SK-N-SH (cell line): ENCODE data around the gene PRKAB2.

ENCODE experiments used
- CTCF ChIP-seq: fragments of 200-600 bp; sonication (generic); IDR thresholded peaks from 2 replicates; pipeline ENCODE4 v1.6.1; 2017; ENCODE audit warnings: antibody characterized with exemption, mild to moderate bottlenecking, moderate library complexity
- EZH2phosphoT487 ChIP-seq: fragments of 200-600 bp; sonication (generic); IDR thresholded peaks from 2 replicates; pipeline ENCODE4 v1.6.1; 2017; ENCODE audit warnings: low read depth, mixed run types, mild to moderate bottlenecking, antibody characterized with exemption, moderate library complexity, borderline replicate concordance
- FOXJ3 ChIP-seq: sonication (generic); formaldehyde crosslinking; IDR thresholded peaks from 2 replicates; pipeline ENCODE4 v1.5.1; 2020; ENCODE audit warnings: mild to moderate bottlenecking, missing genetic modification reagents
- GABPA ChIP-seq: IDR thresholded peaks from 2 replicates; pipeline ENCODE4 v1.4.0; 2012; ENCODE audit warnings: low read depth, mild to moderate bottlenecking
- JUND ChIP-seq: IDR thresholded peaks from 2 replicates; pipeline ENCODE4 v1.4.0; 2012
- MXI1 ChIP-seq: IDR thresholded peaks from 2 replicates; pipeline ENCODE4 v1.6.1; 2012; ENCODE audit warnings: mild to moderate bottlenecking, low read depth, low read length, improper control_type of control experiment
- NFIC ChIP-seq: IDR thresholded peaks from 2 replicates; pipeline ENCODE4 v1.4.0; 2012; ENCODE audit warnings: borderline replicate concordance
- POLR2AphosphoS5 ChIP-seq: IDR thresholded peaks from 2 replicates; pipeline ENCODE4 v1.6.1; 2012; ENCODE audit warnings: low read depth, low read length
- SIN3A ChIP-seq: IDR thresholded peaks from 2 replicates; pipeline ENCODE4 v1.6.1; 2012; ENCODE audit warnings: low read depth, mild to moderate bottlenecking, low read length, moderate library complexity, borderline replicate concordance
- SMC3 ChIP-seq: IDR thresholded peaks from 2 replicates; pipeline ENCODE4 v1.6.1; 2012; ENCODE audit warnings: low read depth, low read length, improper control_type of control experiment
- TAF1 ChIP-seq: IDR thresholded peaks from 2 replicates; pipeline ENCODE4 v1.6.1; 2012; ENCODE audit warnings: low read depth, mild to moderate bottlenecking, low read length, moderate library complexity, borderline replicate concordance
- USF2 ChIP-seq: fragments of 150-350 bp; IDR thresholded peaks from 2 replicates; pipeline ENCODE4 v1.6.1; 2017; ENCODE audit warnings: antibody characterized with exemption, low read length, low read depth, borderline replicate concordance
- TF ChIP-seq, protein P1 (sequence below): IDR thresholded peaks from 2 replicates; pipeline ENCODE4 v1.6.1; 2012; ENCODE audit warnings: mild to moderate bottlenecking, low read depth, low read length, moderate library complexity
- TF ChIP-seq, protein P2 (sequence below): IDR thresholded peaks from 2 replicates; pipeline ENCODE4 v1.4.0; 2012; ENCODE audit warnings: low read depth

DNA sequence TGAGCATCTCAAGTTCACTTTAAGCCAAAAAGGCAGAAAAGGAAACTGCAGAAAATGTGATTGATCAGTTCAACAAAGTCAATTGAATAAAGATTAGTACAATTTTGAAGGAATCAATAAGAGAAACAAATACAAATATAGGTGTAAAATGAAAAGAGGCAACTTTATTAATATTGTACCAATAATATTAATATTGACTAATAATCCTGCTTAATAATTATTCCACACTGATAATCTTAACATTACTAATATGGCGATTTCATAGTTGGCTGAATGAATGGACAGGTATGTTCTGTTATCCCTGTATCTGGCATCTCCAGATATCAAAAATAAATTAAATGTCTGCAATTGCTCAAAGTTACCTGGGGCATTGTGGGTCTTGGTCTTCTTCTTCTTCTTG, 61.8 kb downstream of the PRKAB2 start:
- TF ChIP-seq JUND: no peak
- no peak for TF ChIP-seq TAF1
- TF ChIP-seq MXI1: no peak
- TF ChIP-seq USF2: no peak
- TF ChIP-seq POLR2AphosphoS5: no peak
- no peak for TF ChIP-seq CTCF
- no peak for TF ChIP-seq NFIC
- no peak for TF ChIP-seq SMC3
- TF ChIP-seq, protein P1, sequence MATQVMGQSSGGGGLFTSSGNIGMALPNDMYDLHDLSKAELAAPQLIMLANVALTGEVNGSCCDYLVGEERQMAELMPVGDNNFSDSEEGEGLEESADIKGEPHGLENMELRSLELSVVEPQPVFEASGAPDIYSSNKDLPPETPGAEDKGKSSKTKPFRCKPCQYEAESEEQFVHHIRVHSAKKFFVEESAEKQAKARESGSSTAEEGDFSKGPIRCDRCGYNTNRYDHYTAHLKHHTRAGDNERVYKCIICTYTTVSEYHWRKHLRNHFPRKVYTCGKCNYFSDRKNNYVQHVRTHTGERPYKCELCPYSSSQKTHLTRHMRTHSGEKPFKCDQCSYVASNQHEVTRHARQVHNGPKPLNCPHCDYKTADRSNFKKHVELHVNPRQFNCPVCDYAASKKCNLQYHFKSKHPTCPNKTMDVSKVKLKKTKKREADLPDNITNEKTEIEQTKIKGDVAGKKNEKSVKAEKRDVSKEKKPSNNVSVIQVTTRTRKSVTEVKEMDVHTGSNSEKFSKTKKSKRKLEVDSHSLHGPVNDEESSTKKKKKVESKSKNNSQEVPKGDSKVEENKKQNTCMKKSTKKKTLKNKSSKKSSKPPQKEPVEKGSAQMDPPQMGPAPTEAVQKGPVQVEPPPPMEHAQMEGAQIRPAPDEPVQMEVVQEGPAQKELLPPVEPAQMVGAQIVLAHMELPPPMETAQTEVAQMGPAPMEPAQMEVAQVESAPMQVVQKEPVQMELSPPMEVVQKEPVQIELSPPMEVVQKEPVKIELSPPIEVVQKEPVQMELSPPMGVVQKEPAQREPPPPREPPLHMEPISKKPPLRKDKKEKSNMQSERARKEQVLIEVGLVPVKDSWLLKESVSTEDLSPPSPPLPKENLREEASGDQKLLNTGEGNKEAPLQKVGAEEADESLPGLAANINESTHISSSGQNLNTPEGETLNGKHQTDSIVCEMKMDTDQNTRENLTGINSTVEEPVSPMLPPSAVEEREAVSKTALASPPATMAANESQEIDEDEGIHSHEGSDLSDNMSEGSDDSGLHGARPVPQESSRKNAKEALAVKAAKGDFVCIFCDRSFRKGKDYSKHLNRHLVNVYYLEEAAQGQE: no peak
- no peak for TF ChIP-seq FOXJ3 (CRISPR knock-in tag)
- TF ChIP-seq, protein P2, sequence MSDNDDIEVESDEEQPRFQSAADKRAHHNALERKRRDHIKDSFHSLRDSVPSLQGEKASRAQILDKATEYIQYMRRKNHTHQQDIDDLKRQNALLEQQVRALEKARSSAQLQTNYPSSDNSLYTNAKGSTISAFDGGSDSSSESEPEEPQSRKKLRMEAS: no peak
- no peak for TF ChIP-seq SIN3A
- no peak for TF ChIP-seq GABPA
- TF ChIP-seq EZH2phosphoT487: no peak
